ENCODE results near the gene JKAMP. TPM values are rescaled to one million over a fixed set of nuclear protein-coding genes. Genes with fewer than 3 reads are reported as not detected.

Gene JKAMP
- polyA plus RNA-seq, result 287 and 372 TPM in 2 replicates

DNA sequence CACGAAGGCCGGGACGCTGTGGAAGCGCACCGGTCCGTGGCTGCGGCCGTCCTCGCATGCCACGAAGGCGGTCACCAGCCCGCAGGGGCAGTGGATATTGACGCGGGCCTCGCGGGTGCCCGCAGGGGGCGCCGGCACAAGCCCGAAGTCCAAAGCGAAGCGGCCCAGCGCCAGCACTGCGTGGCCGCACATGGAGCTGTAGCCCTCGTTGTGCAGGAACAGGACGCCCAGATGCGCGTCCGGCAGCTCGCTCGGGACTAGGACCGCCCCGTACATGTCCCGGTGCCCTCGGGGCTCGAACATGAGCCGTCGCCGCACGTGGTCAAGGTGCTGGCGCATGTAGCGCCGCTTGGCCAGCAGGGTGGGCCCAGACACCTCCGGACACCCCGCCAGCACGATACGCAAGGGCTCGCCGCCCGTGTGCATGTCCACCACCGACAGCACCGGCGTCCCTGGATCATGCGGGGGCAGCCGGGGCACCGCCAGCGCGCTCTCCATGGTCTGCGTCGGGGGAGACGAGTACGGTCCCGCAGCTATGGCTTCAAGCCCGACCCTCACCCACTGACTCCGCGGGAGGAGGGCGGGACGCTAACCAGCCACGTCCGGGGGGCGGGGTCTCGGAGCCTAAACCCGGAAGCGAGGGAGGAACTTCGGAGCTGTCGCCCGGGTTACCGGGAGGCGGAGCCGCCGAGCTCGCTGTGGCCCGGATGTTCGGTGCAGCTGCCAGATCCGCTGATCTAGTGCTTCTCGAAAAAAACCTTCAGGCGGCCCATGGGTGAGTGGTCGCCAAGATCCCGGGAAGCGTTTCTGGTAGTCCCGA is at the start of gene JKAMP, which contains the start of gene L3HYPDH:
TSS of gene JKAMP (plus strand) at position 699 of the 820 bp plus-strand sequence. CDS start at position 772, 73 bp downstream.
TSS of gene L3HYPDH (minus strand) at position 590 of the 820 bp plus-strand sequence. CDS start at position 498, 92 bp downstream.

DNA sequence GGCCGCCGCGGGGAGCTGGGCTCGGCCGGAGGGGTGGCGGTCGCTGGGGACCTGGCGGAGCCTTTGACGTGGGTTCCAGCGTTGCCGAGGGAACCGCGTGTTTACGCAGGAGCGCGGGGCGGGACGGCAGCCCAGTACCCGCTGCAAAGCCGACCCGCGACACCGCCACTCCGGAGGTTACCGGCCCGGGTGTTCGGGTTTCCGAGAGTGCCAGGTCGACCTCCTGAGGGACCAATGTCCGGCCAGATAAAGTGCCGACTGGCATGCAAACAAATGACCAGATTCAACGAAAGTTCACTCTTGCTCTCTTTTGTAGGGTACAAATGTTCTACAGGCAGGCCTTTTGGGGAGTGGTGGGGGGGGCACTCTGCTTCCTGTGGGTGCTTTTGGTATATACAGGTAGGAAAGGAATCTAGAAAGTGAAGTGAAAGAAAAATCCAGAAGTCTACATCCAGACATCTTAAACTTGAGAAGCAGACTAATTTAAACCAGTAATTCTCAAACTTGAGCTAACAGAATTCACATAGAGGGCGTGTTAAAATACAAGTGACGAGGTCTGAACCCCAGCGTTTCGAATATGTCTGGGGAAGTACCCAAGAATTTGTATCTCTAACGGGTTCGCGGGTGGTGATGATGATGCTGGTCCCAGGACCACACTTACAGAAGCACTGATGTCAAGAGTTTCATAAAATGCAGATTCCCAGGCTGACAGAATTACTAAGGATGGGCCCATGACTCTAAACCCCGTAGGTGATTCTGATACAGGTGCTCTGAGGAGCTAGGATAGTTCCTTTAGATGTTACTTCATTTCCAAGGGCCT is 18.8 kb upstream of the JKAMP start, which contains the start of gene GPR135:
TSS of gene GPR135 (minus strand) at position 65 of the 820 bp plus-strand sequence. CDS start 154 bp downstream, outside the sequence.

Other genes with a start within 250 kb of the JKAMP start
- gene GPR135, start 19.1 kb upstream of the JKAMP start, polyA plus RNA-seq, result 0.69 and 2.2 TPM in 2 replicates
- 4.8 and 9.3 TPM in 2 replicates for gene L3HYPDH, start 109 bp upstream of the JKAMP start, polyA plus RNA-seq
- gene CCDC175, start 92.3 kb downstream of the JKAMP start, polyA plus RNA-seq, result 4.2 and 5.4 TPM in 2 replicates

All from Purkinje cell (primary cell).